Measurements from ENCODE around the gene RBM26.

The RBM26 gene

GRCh38 chr13:79338343-79338742, 67.7 kb downstream of the RBM26 start:
- DNase-seq (ENCODE audit: low read depth in 2 of 3, low spot score in 1 of 3), result no peak

- no peak for DNase-seq (ENCODE audit: low read depth in 2 of 3, low spot score in 1 of 3)
Measured at GRCh38 chr13:79336966-79337365, 69.1 kb downstream of the RBM26 start.

GRCh38 chr13:79328510-79328909, 77.5 kb downstream of the RBM26 start:
- DNase-seq (ENCODE audit: low read depth in 2 of 3, low spot score in 1 of 3), result no peak

- DNase-seq (ENCODE audit: low read depth in 2 of 3, low spot score in 1 of 3), result no peak
Measured at GRCh38 chr13:79320433-79320832, 85.6 kb downstream of the RBM26 start.

- DNase-seq (ENCODE audit: low read depth in 2 of 3, low spot score in 1 of 3), result no peak
Measured at GRCh38 chr13:79318664-79319063, 87.4 kb downstream of the RBM26 start.

- DNase-seq (ENCODE audit: low read depth in 2 of 3, low spot score in 1 of 3), result no peak
Measured at GRCh38 chr13:79317856-79318255, 88.2 kb downstream of the RBM26 start.

- no peak for DNase-seq (ENCODE audit: low read depth in 2 of 3, low spot score in 1 of 3)
Measured at GRCh38 chr13:79314652-79315051, 91.4 kb downstream of the RBM26 start.

- no peak for DNase-seq (ENCODE audit: low read depth in 2 of 3, low spot score in 1 of 3)
Measured at GRCh38 chr13:79312340-79312855, 93.7 kb downstream of the RBM26 start.

GRCh38 chr13:79311386-79311785, 94.7 kb downstream of the RBM26 start:
- no peak for DNase-seq (ENCODE audit: low read depth in 2 of 3, low spot score in 1 of 3)

GRCh38 chr13:79309690-79310089, 96.4 kb downstream of the RBM26 start:
- no peak for DNase-seq (ENCODE audit: low read depth in 2 of 3, low spot score in 1 of 3)

- no peak for DNase-seq (ENCODE audit: low read depth in 2 of 3, low spot score in 1 of 3)
Measured at GRCh38 chr13:79307866-79308298, 98.2 kb downstream of the RBM26 start.

- DNase-seq (ENCODE audit: low read depth in 2 of 3, low spot score in 1 of 3), result no peak
Measured at GRCh38 chr13:79307433-79307861, 98.6 kb downstream of the RBM26 start.

GRCh38 chr13:79306650-79307049, 99.4 kb downstream of the RBM26 start:
- DNase-seq (ENCODE audit: low read depth in 2 of 3, low spot score in 1 of 3), result no peak

GRCh38 chr13:79297128-79297527, 108.9 kb downstream of the RBM26 start:
- no peak for DNase-seq (ENCODE audit: low read depth in 2 of 3, low spot score in 1 of 3)

- DNase-seq (ENCODE audit: low read depth in 2 of 3, low spot score in 1 of 3), result no peak
Measured at GRCh38 chr13:79295906-79296706, 109.9 kb downstream of the RBM26 start.

GRCh38 chr13:79290595-79291244, 115.3 kb downstream of the RBM26 start:
- DNase-seq (ENCODE audit: low read depth in 2 of 3, low spot score in 1 of 3), result no peak

GRCh38 chr13:79289571-79289970, 116.5 kb downstream of the RBM26 start:
- no peak for DNase-seq (ENCODE audit: low read depth in 2 of 3, low spot score in 1 of 3)

GRCh38 chr13:79287939-79288795, 117.9 kb downstream of the RBM26 start:
- no peak for DNase-seq (ENCODE audit: low read depth in 2 of 3, low spot score in 1 of 3)

GRCh38 chr13:79285159-79285558, 120.9 kb downstream of the RBM26 start:
- DNase-seq (ENCODE audit: low read depth in 2 of 3, low spot score in 1 of 3), result no peak

GRCh38 chr13:79283742-79284141, 122.3 kb downstream of the RBM26 start:
- no peak for DNase-seq (ENCODE audit: low read depth in 2 of 3, low spot score in 1 of 3)

GRCh38 chr13:79282976-79283375, 123.1 kb downstream of the RBM26 start:
- DNase-seq (ENCODE audit: low read depth in 2 of 3, low spot score in 1 of 3), result no peak

All from stimulated activated CD4-positive, alpha-beta T cell treated with anti-CD3 and anti-CD28 coated beads, Interleukin-12 subunit alpha, Interleukin-12 subunit beta, amount 100 ng/mL, for 48 hours (primary cell).